T47D (cell line): Measurements from ENCODE around the gene RPS6KA2.

Source experiments
- DNase-seq, 2 experiments: peaks; one replicate each; pipeline versions ENCODE4 v3.0.0 to v3.0.0-alpha.2; 2011 to 2012; ENCODE audit warnings: low read depth in 1 of 2, low spot score in 1 of 2
- JUND ChIP-seq: IDR thresholded peaks from 2 replicates; pipeline ENCODE4 v1.6.1; 2012; ENCODE audit warnings: low read depth
- in situ Hi-C: cut with HindIII; loops from 2 replicates; pipeline ENCODE4 v1.10.0; 2016; ENCODE audit warnings: low sequenced_read_pairs, low pct_unique_long_range_greater_than_20kb

The RPS6KA2 gene

GRCh38 chr6:166523782-166524559 is 103.1 kb downstream of the RPS6KA2 start:
- no peak for TF ChIP-seq JUND
- in situ Hi-C loops = no loop called here
- DNase-seq = no peak

GRCh38 chr6:166520905-166521834 is 105.9 kb downstream of the RPS6KA2 start:
- in situ Hi-C loops = no loop called here
- DNase-seq = no peak
- TF ChIP-seq JUND = no peak

GRCh38 chr6:166516251-166516884 is 110.7 kb downstream of the RPS6KA2 start:
- no peak for DNase-seq
- in situ Hi-C loops = no loop called here
- no peak for TF ChIP-seq JUND

- no peak for DNase-seq
- in situ Hi-C loops = no loop called here
- no peak for TF ChIP-seq JUND
These were observed 111.8 kb downstream of the RPS6KA2 start for GRCh38 chr6:166515072-166515810.

- no peak for TF ChIP-seq JUND
- in situ Hi-C loops = no loop called here
- DNase-seq = no peak
These were observed 112.9 kb downstream of the RPS6KA2 start for GRCh38 chr6:166514196-166514595.

- in situ Hi-C loops = no loop called here
- peak in 1 of 2 experiments; percentile 39 for DNase-seq
- no peak for TF ChIP-seq JUND
These were observed 114.5 kb downstream of the RPS6KA2 start for GRCh38 chr6:166512567-166512966.

- TF ChIP-seq JUND = no peak
- in situ Hi-C loops = no loop called here
- no peak for DNase-seq
These were observed 115.7 kb downstream of the RPS6KA2 start for GRCh38 chr6:166511316-166511715.

- in situ Hi-C loops = no loop called here
- TF ChIP-seq JUND = no peak
- no peak for DNase-seq
These were observed 117.9 kb downstream of the RPS6KA2 start for GRCh38 chr6:166509193-166509592.

- in situ Hi-C loops = no loop called here
- TF ChIP-seq JUND = no peak
These were observed 118.3 kb downstream of the RPS6KA2 start for GRCh38 chr6:166508726-166509125.

GRCh38 chr6:166507809-166508564 is 119.1 kb downstream of the RPS6KA2 start:
- in situ Hi-C loops = no loop called here
- DNase-seq = no peak
- TF ChIP-seq JUND = no peak

More at GRCh38 chr6:166508726-166509125, 118.3 kb downstream of the RPS6KA2 start:
- DNase-seq = no peak

- no peak for DNase-seq
- in situ Hi-C loops = no loop called here
- TF ChIP-seq JUND = no peak
These were observed 119.7 kb downstream of the RPS6KA2 start for GRCh38 chr6:166507380-166507779.
